ENCODE results near the gene SHMT1. TPM values are rescaled to one million over a fixed set of nuclear protein-coding genes. Genes with fewer than 3 reads are reported as not detected.

Gene SHMT1
- polyA plus RNA-seq, 1 donor (not counting 4 experiments of a cell fraction or from before 2014, with no cell fraction given) = 15.7 TPM

DNA sequence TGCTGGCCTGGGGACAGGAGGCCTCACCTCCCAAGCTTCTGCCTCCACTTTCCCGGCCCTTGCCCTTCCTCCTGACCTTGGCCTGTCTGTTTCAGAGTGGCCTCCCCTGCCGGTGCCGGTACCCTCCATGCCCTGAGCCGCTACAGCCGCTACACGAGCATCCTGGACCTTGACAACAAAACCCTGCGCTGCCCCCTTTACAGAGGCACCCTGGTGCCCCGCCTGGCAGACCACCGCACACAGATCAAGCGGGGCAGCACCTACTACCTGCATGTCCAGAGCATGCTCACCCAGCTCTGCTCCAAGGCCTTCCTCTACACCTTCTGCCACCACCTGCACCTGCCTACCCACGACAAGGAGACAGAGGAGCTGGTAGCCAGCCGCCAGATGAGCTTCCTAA is 40.8 kb downstream of the SHMT1 start:
- no peak overlapping the region for H3K9ac ChIP-seq (ENCODE audit: control insufficient read depth, extremely low read depth, insufficient read depth, low read length)
- TF ChIP-seq EZH2 (IDR thresholded peaks at IDR 0.05; ENCODE audit: low read length) = no peak
- TF ChIP-seq, protein P1, sequence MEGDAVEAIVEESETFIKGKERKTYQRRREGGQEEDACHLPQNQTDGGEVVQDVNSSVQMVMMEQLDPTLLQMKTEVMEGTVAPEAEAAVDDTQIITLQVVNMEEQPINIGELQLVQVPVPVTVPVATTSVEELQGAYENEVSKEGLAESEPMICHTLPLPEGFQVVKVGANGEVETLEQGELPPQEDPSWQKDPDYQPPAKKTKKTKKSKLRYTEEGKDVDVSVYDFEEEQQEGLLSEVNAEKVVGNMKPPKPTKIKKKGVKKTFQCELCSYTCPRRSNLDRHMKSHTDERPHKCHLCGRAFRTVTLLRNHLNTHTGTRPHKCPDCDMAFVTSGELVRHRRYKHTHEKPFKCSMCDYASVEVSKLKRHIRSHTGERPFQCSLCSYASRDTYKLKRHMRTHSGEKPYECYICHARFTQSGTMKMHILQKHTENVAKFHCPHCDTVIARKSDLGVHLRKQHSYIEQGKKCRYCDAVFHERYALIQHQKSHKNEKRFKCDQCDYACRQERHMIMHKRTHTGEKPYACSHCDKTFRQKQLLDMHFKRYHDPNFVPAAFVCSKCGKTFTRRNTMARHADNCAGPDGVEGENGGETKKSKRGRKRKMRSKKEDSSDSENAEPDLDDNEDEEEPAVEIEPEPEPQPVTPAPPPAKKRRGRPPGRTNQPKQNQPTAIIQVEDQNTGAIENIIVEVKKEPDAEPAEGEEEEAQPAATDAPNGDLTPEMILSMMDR (optimal IDR thresholded peaks at IDR 0.05 in 1 of 3, IDR thresholded peaks at IDR 0.05 in 1 of 3, conservative IDR thresholded peaks at IDR 0.05 in 1 of 3; ENCODE audit: extremely low read depth in 1 of 3, insufficient read depth in 2 of 3, low read length in 3 of 3) = no peak
- no peaks in the 10 kb centered on the region for H3K9me3 ChIP-seq (ENCODE audit: control insufficient read depth, low read depth, low read length)
- FAIRE-seq (no peak), DNase-seq (ENCODE audit: low read depth, low spot score) (no peak)
- H4K20me1 ChIP-seq (ENCODE audit: control insufficient read depth, extremely low read depth, insufficient read depth, low read length) = peaks cover 12% of the 10 kb centered on the region
- no peak overlapping the region for H3K27ac ChIP-seq (ENCODE audit: control insufficient read depth, insufficient read depth, low read length)
- dilution Hi-C loops (cut with MboI; ENCODE audit: extremely low pct_ligation_motif_present, low sequenced_read_pairs) = no loop called here
- H3K4me2 ChIP-seq (ENCODE audit: control insufficient read depth, extremely low read depth, insufficient read depth, low read depth, low read length) = no peak overlapping the region
- H3K4me3 ChIP-seq (ENCODE audit: control insufficient read depth in 2 of 3, extremely low read depth in 1 of 3, insufficient read depth in 2 of 3, low read depth in 1 of 3, low read length in 3 of 3) = no peak overlapping the region
- peaks cover 28 to 32% of the 10 kb centered on the region in 2 experiments for H3K36me3 ChIP-seq (ENCODE audit: control insufficient read depth in 2 of 2, extremely low read depth in 1 of 2, insufficient read depth in 2 of 2, low read length in 2 of 2)
- peaks cover 35% of the 10 kb centered on the region for H3K79me2 ChIP-seq (ENCODE audit: control insufficient read depth, insufficient read depth, low read length)
- H2AFZ ChIP-seq (ENCODE audit: control insufficient read depth, low read length) = no peak overlapping the region
- H3K27me3 ChIP-seq (ENCODE audit: control insufficient read depth, extremely low read depth, insufficient read depth, low read length) = no peaks in the 10 kb centered on the region
- H3K4me1 ChIP-seq (ENCODE audit: control insufficient read depth, extremely low read depth, insufficient read depth, low read length) = peaks cover 14% of the 10 kb centered on the region
- H3K9me1 ChIP-seq (ENCODE audit: control insufficient read depth, extremely low read depth, insufficient read depth, low read length) = no peaks in the 10 kb centered on the region

DNA sequence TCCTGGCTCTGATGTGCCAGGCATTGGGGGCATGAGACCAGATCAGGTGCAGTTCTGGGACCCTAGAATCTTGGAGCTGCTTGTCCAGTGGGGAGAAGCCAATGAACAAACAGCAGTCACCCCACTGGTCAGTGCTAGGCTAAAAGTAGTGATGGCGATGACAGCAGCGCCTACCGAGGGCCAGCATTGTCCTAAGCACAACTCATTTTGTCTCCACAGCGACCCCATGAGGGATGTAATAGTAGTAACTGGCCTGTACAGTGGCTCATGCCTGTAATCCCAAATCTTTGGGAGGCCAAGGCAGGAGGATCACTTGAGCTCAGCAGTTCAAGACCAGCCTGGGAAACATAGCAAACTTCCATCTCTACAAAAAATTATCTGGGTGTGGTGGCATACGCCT is 42.0 kb downstream of the SHMT1 start:
- H3K4me3 ChIP-seq (ENCODE audit: control insufficient read depth in 2 of 3, extremely low read depth in 1 of 3, insufficient read depth in 2 of 3, low read depth in 1 of 3, low read length in 3 of 3) = no peak overlapping the region
- no peak for DNase-seq (ENCODE audit: low read depth, low spot score)
- peak; percentile 49 for FAIRE-seq
- H3K9ac ChIP-seq (ENCODE audit: control insufficient read depth, extremely low read depth, insufficient read depth, low read length) = no peak overlapping the region
- no peak overlapping the region for H3K27ac ChIP-seq (ENCODE audit: control insufficient read depth, insufficient read depth, low read length)
- dilution Hi-C loops (cut with MboI; ENCODE audit: extremely low pct_ligation_motif_present, low sequenced_read_pairs) = no loop called here
- H4K20me1 ChIP-seq (ENCODE audit: control insufficient read depth, extremely low read depth, insufficient read depth, low read length) = peaks cover 12% of the 10 kb centered on the region
- H3K9me3 ChIP-seq (ENCODE audit: control insufficient read depth, low read depth, low read length) = no peaks in the 10 kb centered on the region
- H3K79me2 ChIP-seq (ENCODE audit: control insufficient read depth, insufficient read depth, low read length) = peaks cover 47% of the 10 kb centered on the region
- TF ChIP-seq EZH2 (IDR thresholded peaks at IDR 0.05; ENCODE audit: low read length) = no peak
- TF ChIP-seq, protein P1 (optimal IDR thresholded peaks at IDR 0.05 in 1 of 3, IDR thresholded peaks at IDR 0.05 in 1 of 3, conservative IDR thresholded peaks at IDR 0.05 in 1 of 3; ENCODE audit: extremely low read depth in 1 of 3, insufficient read depth in 2 of 3, low read length in 3 of 3) = peak in 2 of 3 experiments; percentile 12 to 28
- H3K27me3 ChIP-seq (ENCODE audit: control insufficient read depth, extremely low read depth, insufficient read depth, low read length) = no peaks in the 10 kb centered on the region
- H3K4me1 ChIP-seq (ENCODE audit: control insufficient read depth, extremely low read depth, insufficient read depth, low read length) = peaks cover 22% of the 10 kb centered on the region
- no peak overlapping the region for H2AFZ ChIP-seq (ENCODE audit: control insufficient read depth, low read length)
- no peaks in the 10 kb centered on the region for H3K9me1 ChIP-seq (ENCODE audit: control insufficient read depth, extremely low read depth, insufficient read depth, low read length)
- peaks cover 21 to 43% of the 10 kb centered on the region in 2 experiments for H3K36me3 ChIP-seq (ENCODE audit: control insufficient read depth in 2 of 2, extremely low read depth in 1 of 2, insufficient read depth in 2 of 2, low read length in 2 of 2)
- no peak overlapping the region for H3K4me2 ChIP-seq (ENCODE audit: control insufficient read depth, extremely low read depth, insufficient read depth, low read depth, low read length)
